PC-9 (cell line): ENCODE results near the gene PLAGL2.

ENCODE experiments used
- EZH2 ChIP-seq: fragments of 200-600 bp; sonication (generic); IDR thresholded peaks from 2 replicates; pipeline ENCODE4 v1.8.0; 2017; ENCODE audit warnings: antibody characterized with exemption, low read depth
- TF ChIP-seq, protein P1 (sequence below): fragments of 200-600 bp; sonication (generic); conservative IDR thresholded peaks from 2 replicates; pipeline ENCODE4 v1.6.1; 2017; ENCODE audit warnings: mixed run types, antibody characterized with exemption, mild to moderate bottlenecking, moderate library complexity

DNA sequence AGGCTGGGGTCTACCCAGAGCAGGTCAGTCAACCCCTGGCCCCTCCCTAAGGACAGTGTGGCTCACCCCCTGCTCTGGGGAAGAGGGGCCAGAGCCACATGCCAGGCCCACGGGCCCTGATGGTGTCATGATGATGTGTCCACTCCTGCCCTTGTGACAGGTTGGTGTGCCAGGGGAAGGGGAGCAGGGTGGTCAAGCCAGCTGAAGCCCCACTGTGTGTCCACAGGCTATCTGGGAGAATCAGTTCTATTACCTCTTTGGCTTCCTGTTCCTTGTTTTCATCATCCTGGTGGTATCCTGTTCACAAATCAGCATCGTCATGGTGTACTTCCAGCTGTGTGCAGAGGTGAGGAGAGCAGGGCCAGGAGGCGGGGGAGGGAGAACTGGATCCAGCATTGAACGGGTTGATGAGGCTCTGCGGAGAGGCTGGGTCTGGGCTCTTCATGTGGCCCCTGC is 47.7 kb downstream of the PLAGL2 start:
- TF ChIP-seq, protein P1, sequence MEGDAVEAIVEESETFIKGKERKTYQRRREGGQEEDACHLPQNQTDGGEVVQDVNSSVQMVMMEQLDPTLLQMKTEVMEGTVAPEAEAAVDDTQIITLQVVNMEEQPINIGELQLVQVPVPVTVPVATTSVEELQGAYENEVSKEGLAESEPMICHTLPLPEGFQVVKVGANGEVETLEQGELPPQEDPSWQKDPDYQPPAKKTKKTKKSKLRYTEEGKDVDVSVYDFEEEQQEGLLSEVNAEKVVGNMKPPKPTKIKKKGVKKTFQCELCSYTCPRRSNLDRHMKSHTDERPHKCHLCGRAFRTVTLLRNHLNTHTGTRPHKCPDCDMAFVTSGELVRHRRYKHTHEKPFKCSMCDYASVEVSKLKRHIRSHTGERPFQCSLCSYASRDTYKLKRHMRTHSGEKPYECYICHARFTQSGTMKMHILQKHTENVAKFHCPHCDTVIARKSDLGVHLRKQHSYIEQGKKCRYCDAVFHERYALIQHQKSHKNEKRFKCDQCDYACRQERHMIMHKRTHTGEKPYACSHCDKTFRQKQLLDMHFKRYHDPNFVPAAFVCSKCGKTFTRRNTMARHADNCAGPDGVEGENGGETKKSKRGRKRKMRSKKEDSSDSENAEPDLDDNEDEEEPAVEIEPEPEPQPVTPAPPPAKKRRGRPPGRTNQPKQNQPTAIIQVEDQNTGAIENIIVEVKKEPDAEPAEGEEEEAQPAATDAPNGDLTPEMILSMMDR, result no peak
- TF ChIP-seq EZH2, result no peak
